Measurements from ENCODE around the gene ECM1.

Gene ECM1

GRCh38 chr1:150546294-150546937, 38.5 kb downstream of the ECM1 start:
- DNase-seq = no peak

GRCh38 chr1:150548324-150548631, 40.4 kb downstream of the ECM1 start:
- DNase-seq = no peak

- DNase-seq = peak; percentile 29
Observed at GRCh38 chr1:150548632-150549495, 41.0 kb downstream of the ECM1 start, which contains the start of gene ADAMTSL4. Gene ADAMTSL4 (plus strand): TSS chr1:150549408. CDS start chr1:150552289, 2,881 bp downstream.

GRCh38 chr1:150549496-150550221, 41.8 kb downstream of the ECM1 start:
- DNase-seq = peak; percentile 20

- DNase-seq = peak; percentile 14
Observed at GRCh38 chr1:150550222-150551050, 42.5 kb downstream of the ECM1 start.

GRCh38 chr1:150551051-150551783, 43.3 kb downstream of the ECM1 start:
- DNase-seq = peak; percentile 21

GRCh38 chr1:150551784-150552127, 43.8 kb downstream of the ECM1 start:
- DNase-seq = no peak

- peak; percentile 39 for DNase-seq
Observed at GRCh38 chr1:150552128-150552910, 44.4 kb downstream of the ECM1 start.

- no peak for DNase-seq
Observed at GRCh38 chr1:150552911-150553289, 45.0 kb downstream of the ECM1 start.

GRCh38 chr1:150553392-150554085, 45.6 kb downstream of the ECM1 start:
- peak; percentile 9 for DNase-seq

GRCh38 chr1:150554086-150554452, 46.2 kb downstream of the ECM1 start:
- no peak for DNase-seq

- peak; percentile 16 for DNase-seq
Observed at GRCh38 chr1:150555198-150555970, 47.5 kb downstream of the ECM1 start.

- DNase-seq = peak; percentile 6
Observed at GRCh38 chr1:150555971-150556865, 48.3 kb downstream of the ECM1 start.

- DNase-seq = peak; percentile 1
Observed at GRCh38 chr1:150557065-150557600, 49.2 kb downstream of the ECM1 start.

- no peak for DNase-seq
Observed at GRCh38 chr1:150557813-150558212, 49.9 kb downstream of the ECM1 start.

- DNase-seq = no peak
Observed at GRCh38 chr1:150558303-150558704, 50.4 kb downstream of the ECM1 start.

GRCh38 chr1:150558761-150559655, 51.1 kb downstream of the ECM1 start:
- DNase-seq = peak; percentile 16

- DNase-seq = peak; percentile 9
Observed at GRCh38 chr1:150559656-150560010, 51.7 kb downstream of the ECM1 start.

Measured in CD4-positive, alpha-beta T cell treated with Interleukin-17A for 1 hour (primary cell).